Activated T-cell treated with anti-CD3 and anti-CD28 coated beads for 1 hour (primary cell): ENCODE measurements around the gene SYT13.

Experiments used
- DNase-seq: peaks from one replicate; pipeline ENCODE4 v3.0.0-alpha.2; 2020; ENCODE audit warnings: low read depth

The SYT13 gene

GRCh38 chr11:45248501-45249011 is 37.6 kb downstream of the SYT13 start:
- no peak for DNase-seq

- DNase-seq = no peak
Observed at GRCh38 chr11:45247433-45247832, 38.7 kb downstream of the SYT13 start.

GRCh38 chr11:45246241-45246640 is 39.9 kb downstream of the SYT13 start:
- DNase-seq = no peak

- no peak for DNase-seq
Observed at GRCh38 chr11:45245218-45246045, 40.7 kb downstream of the SYT13 start.

- DNase-seq = no peak
Observed at GRCh38 chr11:45243967-45244366, 42.2 kb downstream of the SYT13 start.

GRCh38 chr11:45239733-45240132 is 46.4 kb downstream of the SYT13 start:
- no peak for DNase-seq

GRCh38 chr11:45238724-45239123 is 47.4 kb downstream of the SYT13 start:
- DNase-seq = no peak

- DNase-seq = no peak
Observed at GRCh38 chr11:45237711-45238315, 48.3 kb downstream of the SYT13 start.

GRCh38 chr11:45234306-45235006 is 51.7 kb downstream of the SYT13 start:
- no peak for DNase-seq

- no peak for DNase-seq
Observed at GRCh38 chr11:45233804-45234170, 52.4 kb downstream of the SYT13 start.

- peak; percentile 50 for DNase-seq
Observed at GRCh38 chr11:45233121-45233803, 52.9 kb downstream of the SYT13 start.

GRCh38 chr11:45232341-45233080 is 53.6 kb downstream of the SYT13 start:
- DNase-seq = no peak

GRCh38 chr11:45229401-45230020 is 56.6 kb downstream of the SYT13 start:
- DNase-seq = no peak

GRCh38 chr11:45227836-45228235 is 58.3 kb downstream of the SYT13 start:
- DNase-seq = no peak

- DNase-seq = no peak
Observed at GRCh38 chr11:45226901-45227300, 59.2 kb downstream of the SYT13 start.

- DNase-seq = no peak
Observed at GRCh38 chr11:45225961-45226871, 59.9 kb downstream of the SYT13 start.

GRCh38 chr11:45225277-45225676 is 60.9 kb downstream of the SYT13 start:
- no peak for DNase-seq

- DNase-seq = no peak
Observed at GRCh38 chr11:45224766-45225165, 61.4 kb downstream of the SYT13 start.

GRCh38 chr11:45223496-45223895 is 62.6 kb downstream of the SYT13 start:
- DNase-seq = no peak

- DNase-seq = no peak
Observed at GRCh38 chr11:45219411-45219810, 66.7 kb downstream of the SYT13 start.
